ENCODE results near the gene CHAD.

The CHAD gene

DNA sequence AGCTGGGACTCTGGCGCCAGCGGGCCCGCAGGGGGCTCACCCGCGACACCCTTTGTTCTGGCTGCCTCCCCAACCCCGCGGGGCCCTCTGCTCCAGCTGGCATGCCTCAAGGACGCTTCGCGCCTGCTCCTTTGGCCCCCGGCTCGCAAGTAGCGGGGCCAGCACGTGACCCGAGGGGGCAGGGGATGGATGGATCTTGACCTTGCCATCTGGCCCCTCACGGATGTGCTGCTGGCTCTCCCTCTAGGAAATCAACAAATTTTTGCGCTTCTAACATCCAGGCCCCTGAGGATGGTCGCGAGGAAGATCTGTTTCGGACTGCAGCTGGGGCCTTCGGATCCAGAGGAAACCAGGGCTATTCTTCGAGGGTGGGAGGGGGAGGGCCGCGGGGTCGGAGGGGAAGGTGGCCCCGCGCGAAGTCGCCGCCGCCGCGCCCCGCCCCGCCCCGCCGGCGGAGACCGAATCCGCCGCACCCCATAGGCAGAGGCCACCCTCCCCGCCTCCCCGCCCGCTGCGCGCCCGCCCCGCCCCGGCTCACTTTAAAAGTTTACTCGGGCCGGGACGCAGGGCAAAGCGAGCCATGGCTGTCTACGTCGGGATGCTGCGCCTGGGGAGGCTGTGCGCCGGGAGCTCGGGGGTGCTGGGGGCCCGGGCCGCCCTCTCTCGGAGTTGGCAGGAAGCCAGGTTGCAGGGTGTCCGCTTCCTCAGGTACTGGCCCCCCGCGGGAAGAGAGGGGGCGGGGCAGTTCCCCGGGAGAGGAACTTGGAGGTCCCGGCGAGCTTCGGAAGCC lies 42.8 kb downstream of the CHAD start, which contains the start of gene ACSF2:
ACSF2 (plus strand) TSS at position 537 of the 790 bp plus-strand sequence; CDS start at position 581, 44 bp downstream.
- Histone ChIP-seq H3K14ac (ENCODE audit: low read length in 2 of 2) (peak within 1 kb of the TSS in 1 of 2 experiments; percentile 75), H2BK12ac (ENCODE audit: low read length in 2 of 2) (peak within 1 kb of the TSS in 1 of 2 experiments; percentile 85), H3K9me3 (ENCODE audit: control insufficient read depth, low read length) (no peaks in the 10 kb centered on the region), H3K36me3 (ENCODE audit: control insufficient read depth in 1 of 2, insufficient read depth in 2 of 2, low read depth in 1 of 2, low read length in 2 of 2) (peaks cover 0 to 2% of the 10 kb centered on the region in 2 experiments), H3K27ac (ENCODE audit: low read length, poor library complexity, severe bottlenecking) (peak within 1 kb of the TSS; percentile 63), H4K91ac (ENCODE audit: low read length) (peak within 1 kb of the TSS; percentile 76), H3K23ac (ENCODE audit: low read length in 2 of 2) (peak within 1 kb of the TSS in 1 of 2 experiments; percentile 87), H3K9ac (ENCODE audit: low read length) (peak within 1 kb of the TSS; percentile 88), H2AFZ (ENCODE audit: low read depth, low read length) (peak within 1 kb of the TSS; percentile 74), H4K8ac (ENCODE audit: low read length) (peak within 1 kb of the TSS; percentile 90), H2AK5ac (ENCODE audit: low read length, severe bottlenecking) (peak within 1 kb of the TSS; percentile 11), H3K4ac (ENCODE audit: low read depth in 1 of 2, low read length in 2 of 2) (peak within 1 kb of the TSS; percentile 7 to 81), H2BK120ac (ENCODE audit: low read depth, low read length) (peak within 1 kb of the TSS; percentile 55), H3K4me3 (ENCODE audit: insufficient read depth in 1 of 2, low read depth in 1 of 2, low read length in 2 of 2) (peak within 1 kb of the TSS; percentile 72 to 83), H2BK5ac (ENCODE audit: low read depth, low read length, poor library complexity, severe bottlenecking) (no peak within 1 kb of the TSS), H3K79me1 (replicated peaks; ENCODE audit: low read length, poor library complexity, severe bottlenecking) (peaks cover 13% of the 10 kb centered on the region), H3K4me2 (ENCODE audit: low read length, poor library complexity, severe bottlenecking) (peak within 1 kb of the TSS; percentile 87), H3K27me3 (ENCODE audit: control insufficient read depth in 1 of 2, insufficient read depth in 1 of 2, low read length in 2 of 2) (no peaks in the 10 kb centered on the region), H2BK15ac (ENCODE audit: low read depth, poor library complexity, severe bottlenecking) (peak within 1 kb of the TSS; percentile 73), H3K4me1 (ENCODE audit: control insufficient read depth, insufficient read depth, low read depth, low read length) (peaks cover 29% of the 10 kb centered on the region), H3K18ac (ENCODE audit: low read depth in 1 of 2, low read length in 2 of 2) (peak within 1 kb of the TSS; percentile 81 to 88)
- WGBS: 4% methylated on average over 66 of the region's 70 CpGs
- peak; percentile 70 for DNase-seq

DNA sequence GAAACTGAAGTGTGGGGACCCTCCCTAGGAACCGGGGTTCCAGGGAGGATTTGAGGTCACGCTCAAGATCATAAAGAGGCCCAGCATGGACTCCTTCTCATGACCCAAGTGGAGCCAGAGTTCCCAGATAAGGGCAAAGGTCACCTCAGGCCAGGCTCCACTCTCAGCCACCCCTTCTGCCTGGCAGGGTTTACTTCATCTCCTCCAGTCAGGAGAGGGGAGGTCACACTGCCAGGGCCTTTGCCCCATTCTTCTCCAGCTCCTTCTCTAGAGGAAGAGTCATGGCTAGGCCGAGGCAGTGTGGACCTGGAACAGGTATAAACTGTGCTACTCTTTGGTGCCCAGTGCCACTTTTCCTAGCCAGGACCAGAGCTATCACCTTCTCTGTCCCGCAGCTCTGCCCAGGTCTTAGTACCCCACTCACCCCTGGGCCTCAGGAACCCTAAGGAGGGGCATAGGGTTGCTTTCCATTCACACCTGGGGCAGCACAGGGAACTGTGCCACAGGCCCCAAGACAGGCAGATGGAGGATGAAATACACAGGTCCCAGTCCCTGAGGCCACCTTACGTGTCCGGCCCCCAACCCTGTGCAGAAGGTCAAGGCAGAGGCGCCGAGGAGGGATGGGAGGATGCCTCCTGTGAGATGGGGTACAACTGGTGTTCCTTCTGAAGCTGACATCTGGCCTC lies 43.5 kb downstream of the CHAD start:
- WGBS: 91% methylated on average over 8 of the region's 8 CpGs
- Histone ChIP-seq H3K79me1 (replicated peaks; ENCODE audit: low read length, poor library complexity, severe bottlenecking) (peaks cover 13% of the 10 kb centered on the region), H2AK5ac (ENCODE audit: low read length, severe bottlenecking) (peak overlapping the region; percentile 63), H4K91ac (ENCODE audit: low read length) (peak overlapping the region; percentile 76), H2BK120ac (ENCODE audit: low read depth, low read length) (peak overlapping the region; percentile 12), H3K14ac (ENCODE audit: low read length in 2 of 2) (peak overlapping the region in 1 of 2 experiments; percentile 72), H3K4ac (ENCODE audit: low read depth in 1 of 2, low read length in 2 of 2) (peak overlapping the region; percentile 7 to 81), H3K36me3 (ENCODE audit: control insufficient read depth in 1 of 2, insufficient read depth in 2 of 2, low read depth in 1 of 2, low read length in 2 of 2) (peaks cover 0 to 2% of the 10 kb centered on the region in 2 experiments), H3K4me1 (ENCODE audit: control insufficient read depth, insufficient read depth, low read depth, low read length) (peaks cover 29% of the 10 kb centered on the region), H3K27ac (ENCODE audit: low read length, poor library complexity, severe bottlenecking) (no peak overlapping the region), H2BK5ac (ENCODE audit: low read depth, low read length, poor library complexity, severe bottlenecking) (no peak overlapping the region), H2BK12ac (ENCODE audit: low read length in 2 of 2) (peak overlapping the region in 1 of 2 experiments; percentile 85), H3K9ac (ENCODE audit: low read length) (peak overlapping the region; percentile 88), H3K9me3 (ENCODE audit: control insufficient read depth, low read length) (no peaks in the 10 kb centered on the region), H3K4me3 (ENCODE audit: insufficient read depth in 1 of 2, low read depth in 1 of 2, low read length in 2 of 2) (peak overlapping the region; percentile 72 to 81), H2AFZ (ENCODE audit: low read depth, low read length) (peak overlapping the region; percentile 74), H4K8ac (ENCODE audit: low read length) (peak overlapping the region; percentile 90), H3K23ac (ENCODE audit: low read length in 2 of 2) (peak overlapping the region in 1 of 2 experiments; percentile 37), H3K27me3 (ENCODE audit: control insufficient read depth in 1 of 2, insufficient read depth in 1 of 2, low read length in 2 of 2) (no peaks in the 10 kb centered on the region), H2BK15ac (ENCODE audit: low read depth, poor library complexity, severe bottlenecking) (no peak overlapping the region), H3K4me2 (ENCODE audit: low read length, poor library complexity, severe bottlenecking) (peak overlapping the region; percentile 54), H3K18ac (ENCODE audit: low read depth in 1 of 2, low read length in 2 of 2) (peak overlapping the region; percentile 76 to 81)
- no peak for DNase-seq

DNA sequence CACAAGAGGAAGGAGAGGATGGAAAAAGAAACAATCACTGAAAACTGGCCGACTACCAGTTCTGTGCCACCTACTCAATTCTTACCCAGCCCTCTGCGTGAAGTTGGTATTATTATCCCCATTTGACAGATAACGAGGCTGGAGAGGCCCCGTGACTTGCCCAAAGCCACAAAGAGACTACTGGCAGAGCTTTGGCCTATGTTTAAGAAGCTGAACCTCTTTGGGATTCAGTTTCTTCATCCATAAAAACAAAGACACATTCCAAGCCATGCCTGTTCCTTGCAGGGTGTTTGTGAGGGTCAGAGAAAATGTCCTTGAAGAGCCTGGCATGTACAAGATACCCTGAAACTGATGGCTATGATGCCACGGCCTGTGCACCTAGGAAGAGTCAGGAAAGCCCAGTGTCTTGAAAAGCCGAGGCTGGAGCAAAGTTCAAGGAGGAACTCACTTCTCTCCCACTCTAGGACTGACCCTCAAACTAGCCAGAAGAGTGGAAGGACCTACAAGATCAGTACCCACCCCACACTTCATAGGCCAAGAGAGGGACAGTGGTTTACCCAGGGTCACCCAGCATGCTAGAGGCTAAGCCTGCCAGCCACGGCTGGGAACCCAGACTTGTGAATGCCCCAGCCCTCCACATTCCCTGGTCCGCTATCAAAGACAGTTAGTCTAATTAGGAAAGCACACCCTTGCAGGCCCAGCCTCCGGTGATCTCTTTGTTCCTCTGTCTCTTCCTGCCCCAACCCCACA lies 44.3 kb downstream of the CHAD start:
- no peak overlapping the region for H2BK120ac ChIP-seq (ENCODE audit: low read depth, low read length)
- peak overlapping the region; percentile 53 for H4K8ac ChIP-seq (ENCODE audit: low read length)
- peak overlapping the region in 1 of 2 experiments; percentile 60 for H3K4ac ChIP-seq (ENCODE audit: low read depth in 1 of 2, low read length in 2 of 2)
- H2BK15ac ChIP-seq (ENCODE audit: low read depth, poor library complexity, severe bottlenecking): peak overlapping the region; percentile 62
- H2BK12ac ChIP-seq (ENCODE audit: low read length in 2 of 2): peak overlapping the region; percentile 10 to 49
- H2AFZ ChIP-seq (ENCODE audit: low read depth, low read length): no peak overlapping the region
- H3K79me1 ChIP-seq (replicated peaks; ENCODE audit: low read length, poor library complexity, severe bottlenecking): peaks cover 7% of the 10 kb centered on the region
- H3K4me2 ChIP-seq (ENCODE audit: low read length, poor library complexity, severe bottlenecking): no peak overlapping the region
- DNase-seq: peak; percentile 13
- H3K9me3 ChIP-seq (ENCODE audit: control insufficient read depth, low read length): no peaks in the 10 kb centered on the region
- peak overlapping the region; percentile 63 for H2AK5ac ChIP-seq (ENCODE audit: low read length, severe bottlenecking)
- peak overlapping the region in 1 of 2 experiments; percentile 63 for H3K23ac ChIP-seq (ENCODE audit: low read length in 2 of 2)
- H3K27me3 ChIP-seq (ENCODE audit: control insufficient read depth in 1 of 2, insufficient read depth in 1 of 2, low read length in 2 of 2): no peaks in the 10 kb centered on the region
- H4K91ac ChIP-seq (ENCODE audit: low read length): peak overlapping the region; percentile 45
- 83% methylated on average over 9 of the region's 9 CpGs for WGBS
- H2BK5ac ChIP-seq (ENCODE audit: low read depth, low read length, poor library complexity, severe bottlenecking): no peak overlapping the region
- peaks cover 0 to 2% of the 10 kb centered on the region in 2 experiments for H3K36me3 ChIP-seq (ENCODE audit: control insufficient read depth in 1 of 2, insufficient read depth in 2 of 2, low read depth in 1 of 2, low read length in 2 of 2)
- H3K4me3 ChIP-seq (ENCODE audit: insufficient read depth in 1 of 2, low read depth in 1 of 2, low read length in 2 of 2): no peak overlapping the region
- H3K14ac ChIP-seq (ENCODE audit: low read length in 2 of 2): peak overlapping the region in 1 of 2 experiments; percentile 38
- peaks cover 29% of the 10 kb centered on the region for H3K4me1 ChIP-seq (ENCODE audit: control insufficient read depth, insufficient read depth, low read depth, low read length)
- no peak overlapping the region for H3K9ac ChIP-seq (ENCODE audit: low read length)
- peak overlapping the region; percentile 48 for H3K27ac ChIP-seq (ENCODE audit: low read length, poor library complexity, severe bottlenecking)
- H3K18ac ChIP-seq (ENCODE audit: low read depth in 1 of 2, low read length in 2 of 2): peak overlapping the region; percentile 54 to 74
